ENCODE data around the gene SPTBN1.

- TF ChIP-seq FOS (IDR thresholded peaks at IDR 0.05; ENCODE audit: low read depth, low read length) (no peak), CTCF (conservative IDR thresholded peaks at IDR 0.05; ENCODE audit: low read depth, low read length) (no peak), BHLHE40 (IDR thresholded peaks at IDR 0.05; ENCODE audit: low read depth, low read length) (no peak), POLR2A (IDR thresholded peaks at IDR 0.05; ENCODE audit: low read depth, low read length) (no peak), CEBPB (IDR thresholded peaks at IDR 0.05; ENCODE audit: low read depth, low read length) (no peak), MXI1 (IDR thresholded peaks at IDR 0.05; ENCODE audit: borderline replicate concordance, low read depth, low read length) (no peak), SMC3 (IDR thresholded peaks at IDR 0.05; ENCODE audit: low read depth, low read length) (no peak), ELK1 (IDR thresholded peaks at IDR 0.05; ENCODE audit: borderline replicate concordance, low read depth, low read length) (no peak)
These were observed 87.7 kb downstream of the SPTBN1 start for GRCh38 chr2:54543733-54544396.

Measured in IMR-90 (cell line).